ENCODE results near the gene CARM1. TPM values are rescaled to one million over a fixed set of nuclear protein-coding genes. Genes with fewer than 3 reads are reported as not detected.
A peak's percentile ranks its signal among the peaks of the same experiment; 100 is the strongest.
"Not testable (repeated sequence)": the region's sequence is repeated elsewhere in the genome, so short reads cannot be mapped to it uniquely, and the experiment has no call there.

The CARM1 gene
- total and polyA plus RNA-seq, 2 donors (not counting 1 experiment from before 2014, with no cell fraction given) = 24.8 to 41.9 TPM

GRCh38 chr19:10836479-10837330 lies 34.6 kb upstream of the CARM1 start:
- H3K9ac ChIP-seq (ENCODE audit: insufficient read depth, low read length) = peak overlapping the region; percentile 93
- peak overlapping the region; percentile 97 for H3K27ac ChIP-seq (ENCODE audit: insufficient read depth, low read length)
- TF ChIP-seq EZH2 (IDR thresholded peaks at IDR 0.05; ENCODE audit: low read length, missing control alignments) = no peak
- TF ChIP-seq, protein P1, sequence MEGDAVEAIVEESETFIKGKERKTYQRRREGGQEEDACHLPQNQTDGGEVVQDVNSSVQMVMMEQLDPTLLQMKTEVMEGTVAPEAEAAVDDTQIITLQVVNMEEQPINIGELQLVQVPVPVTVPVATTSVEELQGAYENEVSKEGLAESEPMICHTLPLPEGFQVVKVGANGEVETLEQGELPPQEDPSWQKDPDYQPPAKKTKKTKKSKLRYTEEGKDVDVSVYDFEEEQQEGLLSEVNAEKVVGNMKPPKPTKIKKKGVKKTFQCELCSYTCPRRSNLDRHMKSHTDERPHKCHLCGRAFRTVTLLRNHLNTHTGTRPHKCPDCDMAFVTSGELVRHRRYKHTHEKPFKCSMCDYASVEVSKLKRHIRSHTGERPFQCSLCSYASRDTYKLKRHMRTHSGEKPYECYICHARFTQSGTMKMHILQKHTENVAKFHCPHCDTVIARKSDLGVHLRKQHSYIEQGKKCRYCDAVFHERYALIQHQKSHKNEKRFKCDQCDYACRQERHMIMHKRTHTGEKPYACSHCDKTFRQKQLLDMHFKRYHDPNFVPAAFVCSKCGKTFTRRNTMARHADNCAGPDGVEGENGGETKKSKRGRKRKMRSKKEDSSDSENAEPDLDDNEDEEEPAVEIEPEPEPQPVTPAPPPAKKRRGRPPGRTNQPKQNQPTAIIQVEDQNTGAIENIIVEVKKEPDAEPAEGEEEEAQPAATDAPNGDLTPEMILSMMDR (conservative IDR thresholded peaks at IDR 0.05 in 1 of 2, IDR thresholded peaks at IDR 0.05 in 1 of 2; ENCODE audit: low read depth in 1 of 2, low read length in 2 of 2) = no peak
- peaks cover 8% of the 10 kb centered on the region for H3K4me1 ChIP-seq (ENCODE audit: control insufficient read depth, extremely low read depth, insufficient read depth, low read length)
- H3K27me3 ChIP-seq (ENCODE audit: control insufficient read depth, insufficient read depth, low read length) = no peaks in the 10 kb centered on the region
- H3K4me2 ChIP-seq (ENCODE audit: extremely low read depth, insufficient read depth, low read length) = peak overlapping the region; percentile 84
- H2AFZ ChIP-seq (ENCODE audit: low read length) = peak overlapping the region; percentile 85
- H3K4me3 ChIP-seq (replicated peaks in 1 of 4; ENCODE audit: control extremely low read depth in 1 of 4, insufficient read depth in 1 of 4, low read depth in 3 of 4, low read length in 4 of 4) = peak overlapping the region; percentile 64 to 85 (median 74)
- peak; percentile 77 to 93 for DNase-seq (ENCODE audit: low read depth in 2 of 2)
- no peaks in the 10 kb centered on the region for H3K79me2 ChIP-seq (ENCODE audit: control insufficient read depth, insufficient read depth, low read length)
- no peaks in the 10 kb centered on the region for H4K20me1 ChIP-seq (ENCODE audit: control insufficient read depth, extremely low read depth, insufficient read depth, low read length)
- H3K36me3 ChIP-seq (ENCODE audit: control insufficient read depth, insufficient read depth, low read length) = peaks cover 9% of the 10 kb centered on the region
- no peaks in the 10 kb centered on the region for H3K9me3 ChIP-seq (ENCODE audit: control insufficient read depth, insufficient read depth, low read depth, low read length)

GRCh38 chr19:10837649-10838048 lies 33.7 kb upstream of the CARM1 start:
- not testable (repeated sequence) for H3K4me2 ChIP-seq (ENCODE audit: extremely low read depth, insufficient read depth, low read length); H3K4me3 ChIP-seq (replicated peaks in 1 of 4; ENCODE audit: control extremely low read depth in 1 of 4, insufficient read depth in 1 of 4, low read depth in 3 of 4, low read length in 4 of 4)

DNA sequence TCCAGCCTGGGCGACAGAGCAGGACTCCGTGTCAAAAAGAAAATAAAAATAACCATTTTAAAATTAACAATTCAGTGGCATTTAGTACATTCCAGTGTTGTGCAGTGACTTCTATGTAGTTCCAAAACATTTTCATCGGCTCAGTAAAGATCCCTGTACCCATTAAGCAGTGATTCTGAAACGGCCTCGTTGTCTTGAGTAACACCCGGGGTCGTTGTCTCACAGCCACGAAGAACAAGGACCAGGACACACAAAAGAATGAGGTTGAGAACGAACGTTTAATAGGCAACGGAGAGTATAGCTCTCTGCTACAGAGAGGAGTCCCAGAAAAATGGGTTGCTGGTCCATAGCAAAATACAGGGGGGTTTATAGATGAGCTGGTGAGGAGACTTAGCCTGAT lies 33.0 kb upstream of the CARM1 start:
- Histone ChIP-seq H3K27me3 (ENCODE audit: control insufficient read depth, insufficient read depth, low read length) (no peaks in the 10 kb centered on the region), H3K4me3 (replicated peaks in 1 of 4; ENCODE audit: control extremely low read depth in 1 of 4, insufficient read depth in 1 of 4, low read depth in 3 of 4, low read length in 4 of 4) (no peak overlapping the region), H3K9ac (ENCODE audit: insufficient read depth, low read length) (no peak overlapping the region), H3K27ac (ENCODE audit: insufficient read depth, low read length) (no peak overlapping the region), H3K4me1 (ENCODE audit: control insufficient read depth, extremely low read depth, insufficient read depth, low read length) (peaks cover 8% of the 10 kb centered on the region), H4K20me1 (ENCODE audit: control insufficient read depth, extremely low read depth, insufficient read depth, low read length) (no peaks in the 10 kb centered on the region), H3K79me2 (ENCODE audit: control insufficient read depth, insufficient read depth, low read length) (no peaks in the 10 kb centered on the region), H2AFZ (ENCODE audit: low read length) (no peak overlapping the region), H3K9me3 (ENCODE audit: control insufficient read depth, insufficient read depth, low read depth, low read length) (no peaks in the 10 kb centered on the region), H3K36me3 (ENCODE audit: control insufficient read depth, insufficient read depth, low read length) (peaks cover 4% of the 10 kb centered on the region), H3K4me2 (ENCODE audit: extremely low read depth, insufficient read depth, low read length) (no peak overlapping the region)
- TF ChIP-seq, protein P1 (conservative IDR thresholded peaks at IDR 0.05 in 1 of 2, IDR thresholded peaks at IDR 0.05 in 1 of 2; ENCODE audit: low read depth in 1 of 2, low read length in 2 of 2) = no peak
- TF ChIP-seq EZH2 (IDR thresholded peaks at IDR 0.05; ENCODE audit: low read length, missing control alignments) = no peak
- DNase-seq (ENCODE audit: low read depth in 2 of 2) = no peak

More at GRCh38 chr19:10837649-10838048, 33.7 kb upstream of the CARM1 start:
- not testable (repeated sequence) for H3K4me1 ChIP-seq (ENCODE audit: control insufficient read depth, extremely low read depth, insufficient read depth, low read length); H3K79me2 ChIP-seq (ENCODE audit: control insufficient read depth, insufficient read depth, low read length); H3K27ac ChIP-seq (ENCODE audit: insufficient read depth, low read length); DNase-seq (ENCODE audit: low read depth in 2 of 2); H3K27me3 ChIP-seq (ENCODE audit: control insufficient read depth, insufficient read depth, low read length); H3K36me3 ChIP-seq (ENCODE audit: control insufficient read depth, insufficient read depth, low read length); H2AFZ ChIP-seq (ENCODE audit: low read length); H3K9ac ChIP-seq (ENCODE audit: insufficient read depth, low read length); H4K20me1 ChIP-seq (ENCODE audit: control insufficient read depth, extremely low read depth, insufficient read depth, low read length); H3K9me3 ChIP-seq (ENCODE audit: control insufficient read depth, insufficient read depth, low read depth, low read length)
